T-helper 17 cell (primary cell): Measurements from ENCODE around the gene ATF6B. TPM values are rescaled to one million over a fixed set of nuclear protein-coding genes. Genes with fewer than 3 reads are reported as not detected.
A peak's percentile ranks its signal among the peaks of the same experiment; 100 is the strongest.

Source experiments
- ATAC-seq: fragments of 150-1000 bp; cut with Tn5 transposase; 2 replicates; pipeline ENCODE4 v1.10.0; 2021; ENCODE audit warnings: mild to moderate bottlenecking, moderate library complexity
- DNase-seq, 3 donors: peaks; one replicate each; pipeline versions ENCODE4 v3.0.0 to v3.0.0-alpha.2; 2020 to 2021
- H3K9me3 ChIP-seq: one replicate; pipeline ENCODE4 v1.7.0; 2013; ENCODE audit warnings: low read length, mild to moderate bottlenecking; ENCODE audit not compliant: control insufficient read depth, poor library complexity, severe bottlenecking
- H3K27ac Mint-ChIP-seq: one replicate; pipeline ENCODE4 v1.8.0; 2022; ENCODE audit warnings: mild to moderate bottlenecking, moderate library complexity, mixed read lengths
- H3K27me3 Mint-ChIP-seq: one replicate; pipeline ENCODE4 v1.8.0; 2022; ENCODE audit warnings: mixed read lengths
- H3K36me3 Mint-ChIP-seq: one replicate; pipeline ENCODE4 v1.8.0; 2022; ENCODE audit warnings: low read depth, mixed read lengths
- H3K4me1 Mint-ChIP-seq: one replicate; pipeline ENCODE4 v1.8.0; 2022; ENCODE audit warnings: mild to moderate bottlenecking, mixed read lengths
- H3K4me3 Mint-ChIP-seq: one replicate; pipeline ENCODE4 v1.8.0; 2022; ENCODE audit warnings: mild to moderate bottlenecking, moderate library complexity, mixed read lengths
- total RNA-seq, 4 donors: library from RNA in 2 of 4; stranded (reverse) in 2 of 4; gene quantifications; one replicate each; pipeline ENCODE4 v1.2.3 and lab custom pipeline; 2022 to 2026

ATF6B gene
- total RNA-seq, 2 donors from 2014 or later, result 107 to 117 TPM

DNA sequence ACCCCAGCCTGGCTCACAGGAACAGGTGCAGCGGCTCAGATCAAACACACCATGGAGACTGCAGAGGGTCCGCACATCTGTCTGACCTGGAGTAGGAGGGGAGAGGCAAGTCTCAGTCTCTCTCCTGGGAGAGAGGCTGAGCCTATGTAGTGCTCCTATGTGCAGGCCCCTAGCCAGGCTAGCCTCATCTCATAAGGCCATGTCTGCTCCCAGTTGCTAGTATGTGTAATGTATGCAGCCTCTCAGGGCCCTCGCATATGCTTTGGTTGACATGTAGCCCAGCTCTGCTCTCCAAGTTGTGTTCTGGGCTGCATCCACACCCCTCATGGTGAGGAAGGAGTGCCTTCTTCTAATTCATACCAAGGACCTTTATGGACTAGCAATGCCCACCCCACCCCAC is 30.7 kb downstream of the ATF6B start:
- H3K27me3 Mint-ChIP-seq, result peaks cover 44% of the 10 kb centered on the region
- H3K27ac Mint-ChIP-seq, result no peak overlapping the region

DNA sequence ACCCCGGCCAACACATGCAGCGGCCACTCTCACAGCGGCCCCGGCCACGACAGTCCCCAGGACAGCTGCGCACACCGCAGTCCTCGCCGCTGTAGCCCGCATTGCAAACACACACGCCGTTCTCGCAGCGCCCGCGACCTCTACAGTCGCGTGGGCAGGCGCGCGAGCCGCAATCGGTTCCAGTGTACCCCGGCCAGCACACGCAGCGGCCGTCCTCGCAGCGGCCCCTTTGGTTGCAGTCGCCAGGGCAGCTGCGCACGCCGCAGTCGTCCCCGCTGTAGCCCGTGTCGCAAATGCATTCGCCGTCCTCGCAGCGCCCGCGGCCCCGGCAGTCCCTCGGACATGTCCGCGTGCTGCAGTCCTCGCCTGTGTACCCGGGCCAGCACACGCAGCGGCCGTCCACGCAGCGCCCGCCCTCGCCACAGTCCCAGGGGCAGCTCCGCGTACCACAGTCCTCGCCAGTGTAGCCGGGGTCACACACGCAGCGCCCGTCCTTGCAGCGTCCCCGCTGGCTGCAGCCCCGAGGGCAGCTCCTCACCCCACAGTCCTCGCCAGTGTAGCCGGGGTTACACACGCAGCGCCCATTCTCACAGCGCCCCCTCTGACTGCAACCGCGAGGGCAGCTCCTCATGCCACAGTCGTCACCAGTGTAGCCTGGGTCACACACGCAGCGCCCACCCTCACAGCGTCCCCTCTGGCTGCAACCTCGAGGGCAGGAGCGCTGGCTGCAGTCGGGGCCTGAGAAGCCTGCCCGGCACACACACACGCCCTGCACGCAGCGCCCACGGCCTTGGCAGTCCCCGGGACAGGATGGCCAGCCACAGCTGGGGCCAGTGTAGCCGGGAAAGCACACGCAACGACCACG is 31.4 kb downstream of the ATF6B start:
- Mint-ChIP-seq H3K4me3 (peak overlapping the region; percentile 43), H3K36me3 (peaks cover 8% of the 10 kb centered on the region), H3K27me3 (peaks cover 51% of the 10 kb centered on the region), H3K4me1 (peaks cover 3% of the 10 kb centered on the region), H3K27ac (no peak overlapping the region)
- DNase-seq (no peak), ATAC-seq (no peak)
- no peaks in the 10 kb centered on the region for H3K9me3 ChIP-seq

More for the DNA sequence above, 30.7 kb downstream of the ATF6B start:
- no peak for DNase-seq
- Mint-ChIP-seq H3K4me3 (no peak overlapping the region), H3K4me1 (peaks cover 3% of the 10 kb centered on the region), H3K36me3 (peaks cover 8% of the 10 kb centered on the region)
- ATAC-seq, result no peak
- H3K9me3 ChIP-seq, result no peaks in the 10 kb centered on the region

DNA sequence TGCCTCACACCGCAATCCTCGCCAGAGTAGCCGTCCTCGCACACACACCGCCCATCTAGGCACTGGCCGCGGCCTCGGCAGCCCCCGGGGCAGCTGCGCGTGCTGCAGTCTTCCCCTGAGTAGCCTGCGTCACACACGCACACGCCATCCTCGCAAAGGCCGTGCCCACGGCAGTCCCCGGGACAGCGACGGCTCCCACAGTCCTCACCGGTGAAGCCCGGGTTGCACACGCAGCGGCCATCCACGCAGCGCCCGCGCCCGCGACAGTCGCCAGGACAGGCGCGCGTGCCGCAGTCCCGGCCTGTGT is 32.0 kb downstream of the ATF6B start:
- Mint-ChIP-seq H3K4me3 (peak overlapping the region; percentile 50), H3K4me1 (peaks cover 3% of the 10 kb centered on the region), H3K36me3 (peaks cover 8% of the 10 kb centered on the region), H3K27me3 (peaks cover 52% of the 10 kb centered on the region), H3K27ac (no peak overlapping the region)
- no peak for ATAC-seq
- H3K9me3 ChIP-seq, result no peaks in the 10 kb centered on the region
- DNase-seq, result no peak

DNA sequence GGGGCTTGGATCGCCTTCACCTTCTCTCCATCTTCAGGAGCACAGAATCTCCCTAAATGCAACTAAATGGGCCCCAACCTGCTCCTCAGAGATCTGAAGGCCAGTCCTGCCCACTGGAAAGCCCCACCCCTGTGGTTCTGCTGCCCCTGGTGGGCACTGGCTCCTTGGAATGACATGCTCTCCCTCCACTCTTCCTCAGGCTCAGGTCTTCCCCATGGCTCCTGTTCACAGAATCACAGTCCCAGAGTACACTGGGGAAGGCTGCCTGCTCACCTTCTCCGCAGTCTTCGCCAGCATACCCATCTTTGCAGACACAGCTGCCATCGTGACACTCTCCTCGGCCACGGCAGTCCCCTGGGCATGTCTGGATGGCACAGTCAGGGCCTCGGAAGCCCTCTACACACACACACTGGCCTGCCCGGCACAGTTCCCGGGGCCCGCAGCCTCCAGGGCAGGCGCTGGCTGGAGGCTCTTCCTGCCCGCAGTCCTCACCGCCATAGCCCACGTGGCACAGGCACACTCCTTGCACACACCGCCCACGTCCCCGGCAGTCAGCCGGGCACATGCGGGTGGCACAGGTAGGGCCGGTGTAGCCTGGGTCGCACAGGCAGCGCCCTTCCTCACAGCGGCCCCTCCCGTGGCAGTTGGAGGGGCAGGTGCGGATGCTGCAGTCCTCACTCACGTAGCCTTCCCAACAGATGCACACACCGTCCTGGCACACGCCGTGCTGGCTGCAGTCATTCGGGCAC is 32.5 kb downstream of the ATF6B start:
- ATAC-seq, result no peak
- H3K4me3 Mint-ChIP-seq, result peak overlapping the region; percentile 50

DNA sequence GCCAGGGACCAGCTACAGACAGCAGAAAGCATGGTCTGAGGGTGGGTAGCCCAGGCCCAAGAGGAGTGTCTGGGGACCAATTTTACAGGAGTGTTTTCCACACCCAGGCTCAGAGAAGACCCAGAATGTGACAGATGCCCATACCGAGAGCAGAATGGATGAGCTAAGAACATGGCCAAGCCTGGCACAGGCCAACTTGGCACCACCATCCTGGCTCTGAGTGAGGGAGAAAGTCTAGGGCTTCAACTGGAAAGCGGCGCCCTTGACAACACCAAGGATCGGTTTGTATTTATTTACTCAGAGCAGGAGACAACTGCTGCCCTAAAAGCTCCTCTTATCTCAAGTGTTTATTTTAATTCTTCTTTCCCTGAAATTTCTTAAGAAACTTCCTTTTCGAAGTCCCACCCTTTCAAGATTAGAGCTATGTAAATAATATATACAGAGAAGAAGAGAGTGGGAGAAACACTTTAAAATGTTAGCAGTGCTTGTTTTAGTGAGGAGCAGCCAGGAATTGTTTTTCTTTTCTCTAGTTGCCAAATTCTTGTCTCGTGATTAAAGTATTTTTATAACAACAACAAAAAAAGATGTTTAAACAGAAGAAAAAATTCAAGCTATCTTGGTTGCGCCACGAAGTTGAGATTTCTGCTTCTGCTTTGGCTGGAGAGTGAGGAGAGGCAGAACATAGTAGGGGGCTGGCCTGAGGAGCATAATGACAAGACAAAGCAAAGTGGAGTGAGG is 35.1 kb downstream of the ATF6B start:
- ATAC-seq, result no peak
- H3K4me1 Mint-ChIP-seq, result no peaks in the 10 kb centered on the region
- H3K27me3 Mint-ChIP-seq, result peaks cover 47% of the 10 kb centered on the region
- H3K27ac Mint-ChIP-seq, result no peak overlapping the region
- H3K36me3 Mint-ChIP-seq, result no peaks in the 10 kb centered on the region
- no peak overlapping the region for H3K4me3 Mint-ChIP-seq
- H3K9me3 ChIP-seq, result no peaks in the 10 kb centered on the region
- no peak for DNase-seq

More for the DNA sequence above, 32.5 kb downstream of the ATF6B start:
- H3K27ac Mint-ChIP-seq, result no peak overlapping the region
- H3K9me3 ChIP-seq, result no peaks in the 10 kb centered on the region
- peaks cover 57% of the 10 kb centered on the region for H3K27me3 Mint-ChIP-seq
- DNase-seq, result no peak
- H3K36me3 Mint-ChIP-seq, result peaks cover 8% of the 10 kb centered on the region
- peaks cover 3% of the 10 kb centered on the region for H3K4me1 Mint-ChIP-seq

DNA sequence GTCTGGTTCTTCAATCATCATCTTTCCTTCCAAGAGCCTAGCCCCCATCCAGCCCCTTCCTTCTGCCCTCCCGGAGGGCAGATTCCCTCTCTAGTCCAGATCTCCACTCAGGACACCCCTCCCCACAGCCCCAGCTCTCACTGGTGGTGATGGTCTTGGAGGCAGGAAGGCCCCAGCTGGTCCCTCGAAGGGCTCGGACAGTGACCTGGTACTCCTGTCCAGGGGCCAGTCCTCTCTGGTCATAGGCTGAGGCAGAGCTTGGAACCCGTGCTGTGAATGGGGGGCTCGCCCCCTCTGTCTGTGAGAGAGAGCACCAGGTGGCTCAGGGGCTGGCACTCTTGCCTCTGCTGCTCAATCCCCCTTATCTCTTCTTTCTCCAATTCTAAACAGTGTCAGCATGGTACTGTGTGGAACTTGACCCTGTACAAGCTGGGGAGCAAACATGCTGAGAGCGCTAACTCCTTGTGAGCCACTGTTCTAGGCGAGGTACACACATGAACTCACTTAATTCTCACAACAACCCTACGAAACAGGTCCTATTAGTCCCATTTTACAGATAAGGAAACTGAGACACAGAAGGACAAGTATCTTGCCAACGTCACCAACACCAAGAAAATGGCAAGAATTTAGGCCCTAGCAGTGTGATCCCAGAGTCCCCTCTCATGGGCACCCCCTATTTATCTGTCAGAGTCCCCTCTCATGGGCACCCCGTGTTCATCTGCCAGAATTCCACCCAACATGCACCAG is 38.8 kb downstream of the ATF6B start:
- H3K9me3 ChIP-seq, result no peaks in the 10 kb centered on the region
- Mint-ChIP-seq H3K27ac (no peak overlapping the region), H3K27me3 (peaks cover 47% of the 10 kb centered on the region), H3K4me1 (peaks cover 5% of the 10 kb centered on the region), H3K4me3 (peak overlapping the region; percentile 28), H3K36me3 (peaks cover 3% of the 10 kb centered on the region)
- no peak for ATAC-seq
- no peak for DNase-seq

DNA sequence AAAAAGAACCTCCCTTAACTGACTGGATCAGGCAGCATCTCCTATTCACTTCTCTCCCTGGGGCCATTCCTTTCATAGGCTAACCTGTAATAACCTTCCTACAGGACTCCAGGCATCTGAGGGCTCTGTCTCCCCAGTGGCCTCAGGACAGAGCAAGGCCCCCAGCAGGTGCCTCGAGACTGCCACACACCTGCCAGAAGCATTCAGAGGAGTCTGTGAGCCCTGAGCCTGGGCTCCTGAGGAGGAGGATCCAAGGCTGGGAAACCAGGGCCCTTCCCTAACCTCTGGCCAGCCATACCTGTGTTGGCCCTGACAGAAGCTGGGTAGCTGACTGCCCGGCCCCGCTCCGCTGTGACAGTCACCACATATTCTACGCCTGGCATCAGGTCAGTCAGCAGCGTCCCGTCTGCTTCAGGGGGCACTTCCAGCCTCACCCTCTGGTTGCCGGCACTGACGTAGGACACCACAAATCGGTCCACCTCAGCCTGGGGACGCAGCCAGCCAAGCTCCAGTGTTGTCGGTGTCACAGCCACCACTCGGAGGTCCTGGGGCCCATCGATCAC is 39.5 kb downstream of the ATF6B start:
- DNase-seq (no peak), ATAC-seq (no peak)
- H3K27me3 Mint-ChIP-seq, result peaks cover 54% of the 10 kb centered on the region
- H3K4me3 Mint-ChIP-seq, result no peak overlapping the region
- H3K36me3 Mint-ChIP-seq, result peaks cover 3% of the 10 kb centered on the region
- H3K4me1 Mint-ChIP-seq, result peaks cover 5% of the 10 kb centered on the region
- H3K9me3 ChIP-seq, result no peaks in the 10 kb centered on the region
- no peak overlapping the region for H3K27ac Mint-ChIP-seq

DNA sequence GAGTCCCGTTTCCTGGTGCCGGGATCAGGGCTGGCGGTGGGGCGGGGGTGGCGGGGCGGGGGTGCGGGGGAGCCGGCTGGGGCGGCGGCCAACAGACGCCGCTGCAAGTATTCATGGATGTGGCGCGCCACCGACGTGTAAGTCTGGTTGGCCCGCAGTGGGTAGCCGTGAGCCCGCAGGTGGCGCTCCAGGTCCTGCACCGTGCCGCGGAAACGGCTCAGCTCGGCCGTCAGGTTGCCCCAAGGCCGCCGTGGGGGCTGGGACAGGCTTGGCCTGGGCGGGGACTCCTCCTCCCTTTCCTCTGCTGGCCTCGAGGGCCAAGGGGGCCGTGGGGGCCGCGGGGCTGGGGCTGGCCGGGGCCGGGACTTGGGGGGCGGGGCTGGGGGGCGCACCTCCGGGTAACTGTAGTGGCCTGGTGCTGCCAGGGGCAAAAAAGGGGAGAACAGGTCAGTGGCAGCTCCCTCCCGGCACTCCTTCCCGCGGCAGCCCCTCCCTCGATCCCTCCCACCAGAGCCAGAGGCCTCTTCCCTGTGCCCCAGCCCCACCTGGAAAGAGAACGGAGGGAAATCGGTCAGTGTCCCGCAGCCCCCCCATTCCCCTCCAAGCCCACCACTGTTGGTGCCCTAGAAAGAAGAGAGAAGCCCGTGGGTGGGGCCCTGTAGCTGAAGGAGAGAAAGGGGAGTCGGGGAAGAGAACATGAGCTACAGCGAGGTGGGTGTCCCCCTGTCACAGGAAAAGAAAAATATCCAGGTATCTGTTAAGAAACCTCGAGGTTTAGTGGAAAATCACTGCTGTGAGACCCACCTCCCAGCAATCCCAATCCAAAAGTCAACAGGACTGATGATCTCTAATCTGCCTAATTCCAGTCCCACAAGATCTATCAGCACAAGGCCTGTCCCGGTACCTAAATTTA is 40.2 kb downstream of the ATF6B start:
- Mint-ChIP-seq H3K27ac (no peak overlapping the region), H3K4me3 (no peak overlapping the region), H3K4me1 (peaks cover 5% of the 10 kb centered on the region), H3K36me3 (peaks cover 5% of the 10 kb centered on the region), H3K27me3 (peaks cover 62% of the 10 kb centered on the region)
- DNase-seq, result peak; percentile 37 to 55 (median 43)
- ATAC-seq, result peak; percentile 93
- no peaks in the 10 kb centered on the region for H3K9me3 ChIP-seq

DNA sequence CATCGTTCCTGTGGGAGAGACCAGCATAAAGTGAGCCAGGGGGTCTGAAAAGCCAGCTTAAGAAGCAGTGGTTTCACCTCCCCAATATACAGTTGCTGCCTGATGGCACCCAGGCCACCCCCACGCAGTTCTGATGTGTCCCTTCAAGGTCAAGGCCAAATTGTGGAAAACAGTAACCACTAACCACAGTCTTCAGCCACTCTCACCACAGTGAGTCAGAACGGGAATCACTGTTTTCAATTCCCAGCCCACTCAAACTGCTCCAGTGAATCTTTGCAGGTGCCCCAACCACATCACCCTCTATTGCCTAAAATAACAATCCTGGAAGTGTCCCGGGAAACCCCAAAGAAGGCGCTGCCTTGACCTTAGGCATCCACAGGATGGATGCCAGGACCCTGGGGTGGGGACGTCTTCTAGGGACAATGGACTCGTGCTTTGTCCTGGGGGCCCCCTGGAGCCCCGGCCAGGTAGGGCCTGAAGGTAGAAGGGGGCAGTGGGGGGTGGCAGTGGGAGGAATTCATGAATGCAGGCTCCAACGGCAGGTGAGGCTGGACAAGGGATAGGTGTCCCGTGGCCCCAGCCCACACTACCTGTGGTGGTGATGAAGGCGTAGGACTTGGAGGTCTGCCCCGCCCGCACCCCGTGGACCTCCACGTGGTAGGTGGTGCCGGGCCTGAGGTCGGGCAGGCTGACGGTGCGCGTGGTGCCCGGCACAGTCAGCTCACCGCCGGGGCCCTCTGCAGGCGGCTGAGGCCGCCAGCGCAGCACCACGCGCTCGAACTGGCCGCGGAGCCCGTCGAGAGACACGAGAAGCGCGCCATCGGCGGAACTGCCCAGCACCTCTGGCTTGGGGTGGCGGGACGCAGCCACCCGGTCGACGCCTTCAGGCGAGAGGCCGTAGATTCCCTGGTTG is 41.1 kb downstream of the ATF6B start:
- H3K27ac Mint-ChIP-seq, result no peak overlapping the region
- ATAC-seq (peak; percentile 39), DNase-seq (no peak)
- no peaks in the 10 kb centered on the region for H3K9me3 ChIP-seq
- H3K36me3 Mint-ChIP-seq, result peaks cover 5% of the 10 kb centered on the region
- peak overlapping the region; percentile 61 for H3K4me3 Mint-ChIP-seq
- peaks cover 5% of the 10 kb centered on the region for H3K4me1 Mint-ChIP-seq
- peaks cover 61% of the 10 kb centered on the region for H3K27me3 Mint-ChIP-seq

DNA sequence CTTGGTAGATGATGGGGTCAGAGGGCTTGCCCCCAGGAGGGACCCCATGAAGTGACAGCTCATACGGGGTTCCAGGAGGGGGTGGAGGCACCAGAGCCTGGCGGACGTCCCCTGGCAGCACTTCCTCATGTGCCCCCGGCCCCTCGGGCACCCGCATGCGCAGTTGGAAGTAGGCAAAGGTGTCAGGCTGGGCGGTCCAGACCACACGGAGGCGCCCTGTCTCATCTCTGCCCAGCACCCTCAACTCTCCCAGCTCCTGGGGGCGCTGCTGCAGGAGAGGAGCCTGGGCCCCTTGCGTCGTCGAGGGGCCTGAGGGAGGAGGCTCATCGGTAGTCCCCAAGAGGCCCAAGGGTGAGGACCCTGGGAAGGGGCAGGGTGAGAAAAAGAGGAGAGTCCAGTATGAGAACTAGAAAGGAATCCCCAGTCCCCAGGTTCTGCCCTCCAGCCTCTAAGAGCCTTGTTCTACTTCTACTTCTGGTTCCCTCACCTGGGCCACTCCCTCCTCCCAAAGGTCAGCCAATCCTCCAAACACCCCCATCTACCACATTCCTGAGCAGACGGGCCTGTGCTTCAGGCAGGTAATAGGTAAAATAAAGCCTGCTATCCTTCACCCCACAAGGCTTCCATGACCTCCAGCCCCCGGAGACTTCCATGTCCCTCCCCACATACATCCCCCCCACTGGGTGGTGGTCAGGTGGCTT is 42.1 kb downstream of the ATF6B start:
- no peaks in the 10 kb centered on the region for H3K9me3 ChIP-seq
- Mint-ChIP-seq H3K27ac (no peak overlapping the region), H3K36me3 (peaks cover 5% of the 10 kb centered on the region), H3K4me1 (peaks cover 7% of the 10 kb centered on the region), H3K4me3 (peak overlapping the region; percentile 61), H3K27me3 (peaks cover 63% of the 10 kb centered on the region)
- ATAC-seq (no peak), DNase-seq (no peak)

DNA sequence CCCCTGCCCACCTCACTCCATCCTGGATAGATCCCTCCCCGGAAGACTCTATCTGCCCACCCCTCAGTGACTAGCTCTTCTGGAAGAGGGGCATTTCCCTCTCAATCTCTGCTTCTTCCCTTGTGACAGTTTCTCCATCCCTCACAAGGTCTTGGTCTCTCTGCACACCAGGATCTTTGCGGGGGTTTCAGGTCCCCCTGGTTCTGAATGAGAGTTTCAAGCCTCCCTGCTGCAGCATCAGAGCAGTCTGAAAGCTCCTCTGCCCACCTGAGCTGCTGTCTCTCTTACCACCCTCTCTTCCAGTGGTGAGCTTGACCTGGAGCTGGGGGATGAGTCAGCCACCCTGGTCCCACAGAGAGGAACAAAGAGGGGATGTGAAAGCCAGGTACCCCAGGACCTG is 43.3 kb downstream of the ATF6B start:
- H3K4me1 Mint-ChIP-seq, result peaks cover 7% of the 10 kb centered on the region
- peaks cover 64% of the 10 kb centered on the region for H3K27me3 Mint-ChIP-seq
- peaks cover 5% of the 10 kb centered on the region for H3K36me3 Mint-ChIP-seq
- no peak overlapping the region for H3K4me3 Mint-ChIP-seq
- ATAC-seq (no peak), DNase-seq (no peak)
- no peak overlapping the region for H3K27ac Mint-ChIP-seq
- H3K9me3 ChIP-seq, result no peaks in the 10 kb centered on the region
